Measurements from ENCODE around the gene NFIC. TPM values are rescaled to one million over a fixed set of nuclear protein-coding genes. Genes with fewer than 3 reads are reported as not detected.

Gene NFIC
- total RNA-seq, 1 experiment from 2014 or later = 8.0 TPM

- no peaks in the 10 kb centered on the region for H4K20me1 ChIP-seq (ENCODE audit: control insufficient read depth, insufficient read depth, insufficient read length)
- H3K9me3 Mint-ChIP-seq = 0 out of 5 replicates have a peak, but pooled peaks cover 0 to 8% of the 10 kb centered on the region in 2 experiments
- H3K27me3 ChIP-seq (ENCODE audit: insufficient read depth, low read length) = no peaks in the 10 kb centered on the region
- WGBS (ENCODE audit: extremely low coverage, insufficient read length, low lambda C conversion rate) = no CpG with 5 or more reads among the region's 2 CpGs
- no peak overlapping the region for H3K23ac ChIP-seq (ENCODE audit: insufficient read length, low read depth, low read length)
- no peaks in the 10 kb centered on the region for H3K79me1 ChIP-seq (ENCODE audit: insufficient read depth, low read depth, low read length, poor library complexity, severe bottlenecking)
- no peak overlapping the region for H2AFZ ChIP-seq (ENCODE audit: low read length)
- H3K27ac ChIP-seq (ENCODE audit: insufficient read length, low read depth, low read length) = no peak overlapping the region
- no peak overlapping the region for H3K27ac Mint-ChIP-seq
- TF ChIP-seq CTCF (conservative IDR thresholded peaks at IDR 0.05) = no peak
- H3K4me1 Mint-ChIP-seq = peaks cover 6 to 18% of the 10 kb centered on the region in 2 experiments
- H2BK5ac ChIP-seq (ENCODE audit: insufficient read length, low read length) = no peak overlapping the region
- H3K4me2 ChIP-seq (ENCODE audit: insufficient read depth, insufficient read length, low read length) = no peak overlapping the region
- H4K91ac ChIP-seq (ENCODE audit: insufficient read length, low read depth, low read length) = no peak overlapping the region
- H3K14ac ChIP-seq (ENCODE audit: insufficient read depth, low read length) = no peak overlapping the region
- H3K9ac ChIP-seq (ENCODE audit: extremely low read depth, insufficient read length, low read length) = no peak overlapping the region
- H3K56ac ChIP-seq (ENCODE audit: insufficient read length, low read depth, low read length) = no peak overlapping the region
- H3K23me2 ChIP-seq (ENCODE audit: insufficient read length, low read depth, low read length, poor library complexity, severe bottlenecking) = peaks cover 4% of the 10 kb centered on the region
- no peaks in the 10 kb centered on the region; a peak in 1 of 7 replicates for H3K36me3 Mint-ChIP-seq (ENCODE audit: insufficient read depth in 1 of 3, low read depth in 3 of 3)
- no peak overlapping the region for H3T11ph ChIP-seq (ENCODE audit: low read length)
- no peak overlapping the region for H2BK20ac ChIP-seq (ENCODE audit: low read depth, low read length, poor library complexity, severe bottlenecking)
- H3K4me3 Mint-ChIP-seq = no peak overlapping the region
- peaks cover 7% of the 10 kb centered on the region for H3K27me3 Mint-ChIP-seq (ENCODE audit: low read depth)
- H2BK12ac ChIP-seq (ENCODE audit: insufficient read length, low read depth, low read length) = no peak overlapping the region
- H3K4me1 ChIP-seq (ENCODE audit: insufficient read depth, low read length) = no peaks in the 10 kb centered on the region
- no peak overlapping the region for H2AK5ac ChIP-seq (ENCODE audit: insufficient read length, low read length)
- H4K5ac ChIP-seq (ENCODE audit: insufficient read length, low read depth, low read length) = no peak overlapping the region
- no peak overlapping the region for H2BK120ac ChIP-seq (ENCODE audit: low read depth, low read length, poor library complexity, severe bottlenecking)
- H3K79me2 ChIP-seq (ENCODE audit: insufficient read depth, low read length) = no peaks in the 10 kb centered on the region
- DNase-seq = no peak
- no peak overlapping the region for H3K4ac ChIP-seq (ENCODE audit: low read depth, low read length)
- H3K9me3 ChIP-seq (ENCODE audit: control insufficient read depth, low read depth, low read length) = no peaks in the 10 kb centered on the region
- no peak overlapping the region for H2BK15ac ChIP-seq (ENCODE audit: low read depth, low read length)
- H3K18ac ChIP-seq (ENCODE audit: insufficient read length, low read depth, low read length) = no peak overlapping the region
- H4K8ac ChIP-seq (replicated peaks; ENCODE audit: insufficient read length, low read depth, low read length) = no peak overlapping the region
Measured at GRCh38 chr19:3476830-3477229, 110.4 kb downstream of the NFIC start.
